Stimulated activated CD8-positive, alpha-beta memory T cell treated with anti-CD3 and anti-CD28 coated beads, Interleukin-12 subunit alpha, Interleukin-12 subunit beta, amount 100 ng/mL, for 4 hours (primary cell): Measurements from ENCODE around the gene LCE7A.

ENCODE experiments used
- DNase-seq: peaks from one replicate; pipeline ENCODE4 v3.0.0-alpha.2; 2020; ENCODE audit warnings: low read depth

LCE7A gene

DNA sequence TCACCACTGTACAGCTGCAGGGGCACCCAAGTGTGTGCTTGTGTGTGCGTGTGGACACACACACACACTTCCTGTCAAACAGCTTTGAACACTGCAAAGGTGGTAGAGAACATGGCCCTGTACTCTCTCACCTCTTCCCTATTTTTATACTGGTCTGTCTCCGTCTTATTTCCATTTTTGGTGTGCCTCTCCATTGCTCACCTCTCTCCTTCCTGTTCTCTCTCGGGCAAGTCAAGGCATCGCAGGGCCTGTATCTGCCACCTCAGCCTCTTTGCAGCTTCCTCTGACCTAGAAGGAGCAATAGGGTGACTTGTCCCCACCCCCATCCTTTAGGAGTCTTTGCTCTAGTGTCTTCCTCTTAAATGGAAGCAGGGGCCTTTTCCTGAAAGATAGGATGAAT lies 20.5 kb downstream of the LCE7A start:
- DNase-seq = no peak

DNA sequence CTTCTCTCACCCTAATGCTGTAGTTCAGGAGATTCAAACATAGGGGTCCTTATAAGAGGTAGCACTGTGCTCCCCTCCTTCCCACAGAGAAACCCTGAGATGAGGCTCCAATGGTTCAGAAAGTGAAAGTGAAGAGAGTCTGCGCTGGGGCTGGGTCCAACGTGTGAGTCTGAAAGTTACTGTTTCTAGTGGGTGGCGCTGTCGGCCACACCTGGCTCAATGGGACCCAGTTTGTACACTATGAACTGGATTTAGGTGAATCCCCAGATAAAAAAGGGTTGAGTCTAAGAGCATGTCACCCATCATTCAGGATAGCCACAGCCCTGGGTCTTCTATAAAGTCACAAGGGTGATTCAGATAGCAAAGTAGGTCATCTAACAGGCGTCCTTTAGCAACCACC lies 21.1 kb downstream of the LCE7A start:
- DNase-seq = no peak

DNA sequence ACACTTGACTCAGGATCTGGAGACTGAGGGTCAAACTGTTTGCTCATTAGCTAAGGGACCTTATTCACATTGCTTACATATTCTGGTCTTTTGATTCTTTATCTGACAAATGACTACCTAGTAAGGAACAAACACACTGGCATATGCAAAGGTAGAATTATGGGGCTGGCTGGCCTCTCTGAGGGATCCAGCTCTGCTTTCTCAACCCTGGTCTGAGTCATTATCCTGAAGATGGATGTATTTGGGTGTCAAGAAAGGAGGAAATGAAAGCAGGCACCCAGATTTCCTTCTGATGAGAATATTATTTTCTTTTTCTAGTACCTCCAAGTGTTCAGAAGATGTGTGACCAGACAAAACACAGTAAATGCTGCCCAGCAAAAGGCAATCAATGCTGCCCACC lies 24.3 kb downstream of the LCE7A start:
- DNase-seq = no peak

DNA sequence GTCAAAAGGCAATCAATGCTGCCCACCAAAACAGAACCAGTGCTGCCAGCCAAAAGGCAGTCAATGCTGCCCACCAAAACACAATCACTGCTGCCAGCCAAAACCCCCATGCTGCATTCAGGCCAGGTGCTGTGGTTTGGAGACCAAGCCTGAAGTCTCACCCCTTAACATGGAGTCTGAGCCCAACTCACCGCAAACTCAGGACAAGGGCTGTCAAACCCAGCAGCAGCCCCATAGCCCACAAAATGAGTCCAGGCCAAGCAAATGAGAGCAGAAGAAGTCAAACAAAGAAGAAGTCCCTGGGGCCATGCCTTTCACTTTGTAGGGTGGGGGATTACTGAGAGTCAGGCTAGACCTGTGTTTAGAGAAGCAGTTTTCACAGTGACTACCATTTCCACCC lies 24.7 kb downstream of the LCE7A start:
- no peak for DNase-seq

DNA sequence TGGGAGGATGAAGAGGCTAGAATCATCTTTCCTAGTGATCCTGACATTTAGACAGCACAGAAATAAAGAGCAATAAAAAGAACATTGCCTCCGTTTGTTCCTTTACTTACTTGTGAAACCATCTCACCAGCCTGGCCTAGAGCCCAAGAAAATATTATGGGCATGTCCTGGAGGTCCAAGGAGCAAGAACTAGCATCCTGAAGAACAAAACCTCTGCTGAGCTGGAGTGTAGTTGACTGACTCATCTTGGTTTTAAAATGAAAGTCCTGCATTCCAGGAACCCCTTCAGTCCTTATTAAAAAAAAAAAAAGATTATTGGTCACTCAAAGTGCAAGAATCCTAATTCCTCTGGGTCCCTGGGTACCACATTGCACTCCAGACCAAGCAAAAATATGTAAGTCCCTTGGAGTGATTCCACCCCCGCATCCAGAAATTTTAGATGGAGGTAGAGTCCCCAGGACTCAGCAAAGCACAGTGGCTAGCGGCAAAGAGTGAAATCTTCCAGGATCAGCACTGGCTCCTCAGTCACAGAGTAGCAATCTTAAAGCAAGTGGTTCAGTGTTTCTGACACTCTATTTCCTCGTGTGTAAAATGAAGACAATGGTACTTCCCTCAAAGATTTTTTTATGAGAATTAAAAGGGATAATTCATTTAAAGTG lies 25.3 kb downstream of the LCE7A start:
- no peak for DNase-seq

DNA sequence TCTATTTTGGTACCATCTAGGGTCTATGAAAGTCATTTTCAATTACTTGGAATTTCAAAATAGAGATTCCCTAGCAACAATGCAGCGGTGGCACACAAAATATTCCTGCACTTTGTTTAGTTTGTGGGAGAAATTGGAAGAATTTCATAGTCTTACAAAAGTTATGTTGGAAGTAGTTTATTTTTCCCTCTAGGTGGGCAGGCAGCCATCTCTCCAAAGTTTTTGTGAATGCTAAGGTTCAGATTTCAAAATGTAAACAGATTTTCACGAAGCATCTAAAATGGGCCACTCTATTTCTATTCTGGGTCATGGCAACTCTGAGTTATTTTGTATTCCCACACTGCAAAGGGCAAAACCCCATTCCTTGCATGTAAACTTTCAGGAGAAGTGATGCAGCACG lies 26.3 kb downstream of the LCE7A start:
- DNase-seq = no peak

DNA sequence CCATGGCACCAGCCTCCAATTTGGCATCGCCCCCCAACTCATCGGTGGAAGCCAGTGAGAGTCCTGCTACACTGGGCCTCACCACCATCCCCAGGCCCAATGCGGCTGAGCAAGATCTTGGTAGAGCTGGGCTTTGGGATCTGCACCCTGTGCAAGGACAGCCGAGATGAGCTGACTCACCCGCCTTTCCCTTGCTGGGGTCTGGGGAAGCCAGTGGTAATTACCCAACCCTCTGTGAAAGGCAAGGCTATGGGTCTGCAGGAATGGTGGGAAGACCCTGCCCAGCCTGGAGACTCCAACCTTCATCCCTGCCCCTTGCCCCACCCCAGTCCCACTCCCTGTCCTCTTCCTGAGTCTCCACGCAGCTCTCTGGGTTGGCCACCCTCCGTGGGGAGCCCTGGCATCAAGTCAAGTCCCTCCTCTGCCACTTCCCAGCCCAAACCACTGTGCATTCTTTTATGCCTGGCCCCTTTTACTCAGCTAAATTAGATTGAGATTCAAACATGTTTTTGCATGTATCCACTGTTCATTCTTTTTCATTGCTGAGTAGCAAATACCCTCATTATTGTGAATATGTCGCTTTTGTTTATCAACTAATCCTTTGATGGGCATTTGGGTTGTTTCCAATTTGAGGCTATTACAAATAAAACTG lies 27.1 kb downstream of the LCE7A start:
- no peak for DNase-seq

DNA sequence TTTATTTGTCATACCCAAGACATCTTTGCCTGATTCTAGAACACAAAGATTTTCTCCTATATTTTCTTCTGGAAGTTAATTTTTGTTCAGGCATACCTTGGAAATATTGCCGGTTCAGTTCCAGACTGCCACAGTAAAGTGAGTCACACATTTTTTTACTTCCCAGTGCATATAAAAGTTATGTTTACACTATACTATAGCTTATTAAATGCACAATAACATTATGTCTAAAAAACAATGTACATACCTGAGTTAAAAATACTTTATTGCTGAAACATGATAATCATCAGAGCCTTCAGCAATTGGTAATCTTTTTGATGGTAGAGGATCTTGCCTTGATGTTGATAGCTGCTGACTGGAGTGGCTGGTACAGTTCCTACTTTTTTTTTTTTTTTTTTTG lies 28.3 kb downstream of the LCE7A start:
- DNase-seq = no peak

DNA sequence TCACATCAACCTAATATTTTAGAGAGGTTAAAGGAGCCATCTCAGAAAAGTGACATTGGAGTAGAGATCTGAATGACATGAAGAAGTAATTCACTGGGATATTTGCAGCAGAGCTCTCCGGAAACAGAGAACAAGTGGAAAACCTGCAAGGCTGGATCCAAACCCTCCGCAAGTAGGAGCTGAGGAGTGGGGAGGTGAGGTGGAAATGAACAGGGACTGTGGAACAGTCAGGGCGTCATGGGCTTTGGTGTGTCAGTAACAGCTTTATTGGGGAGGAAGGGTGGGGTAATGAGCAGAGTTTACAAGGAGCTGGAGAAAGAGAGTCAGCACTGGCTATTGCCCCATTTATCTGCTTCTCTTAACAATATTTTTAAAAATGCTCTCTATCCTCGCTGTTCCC lies 39.2 kb downstream of the LCE7A start:
- DNase-seq = no peak

DNA sequence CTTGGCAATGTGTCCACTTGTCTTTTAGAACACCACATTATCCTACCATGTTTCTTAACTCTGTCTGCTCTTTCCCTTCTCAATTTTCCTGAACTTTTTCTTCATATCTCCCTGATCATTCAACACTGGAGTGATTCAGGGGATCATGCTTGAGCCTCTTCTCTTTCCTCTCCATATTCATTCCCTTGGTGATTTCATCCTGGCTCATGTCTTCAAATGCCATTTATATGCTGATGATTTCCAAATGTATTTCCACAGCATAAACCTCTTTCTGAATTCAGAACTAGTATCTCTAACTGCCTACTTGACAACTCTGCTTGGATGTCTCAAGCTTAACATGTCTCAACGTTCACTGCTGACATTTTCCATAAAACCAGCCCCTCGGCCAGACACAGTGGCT lies 40.1 kb downstream of the LCE7A start:
- DNase-seq = no peak

DNA sequence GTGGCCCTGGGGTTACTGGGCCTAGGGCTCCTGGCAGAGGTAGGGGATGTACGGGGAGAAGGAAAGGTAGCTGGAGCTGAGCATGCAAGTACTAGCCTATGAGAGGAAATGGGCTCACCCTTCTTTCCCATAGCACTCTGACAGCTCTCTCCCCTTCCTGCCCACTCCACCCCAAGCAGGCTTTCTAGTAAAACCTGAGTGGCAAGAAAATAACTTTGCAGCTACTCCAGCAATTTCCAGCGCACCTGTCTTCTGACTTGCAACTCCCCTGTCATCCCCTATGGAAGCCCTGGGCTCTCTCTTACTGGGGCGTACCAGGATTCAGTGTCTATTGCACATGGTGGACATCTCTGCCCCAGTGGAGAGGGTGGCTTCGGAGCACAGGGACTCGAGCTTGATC lies 41.8 kb downstream of the LCE7A start:
- no peak for DNase-seq

DNA sequence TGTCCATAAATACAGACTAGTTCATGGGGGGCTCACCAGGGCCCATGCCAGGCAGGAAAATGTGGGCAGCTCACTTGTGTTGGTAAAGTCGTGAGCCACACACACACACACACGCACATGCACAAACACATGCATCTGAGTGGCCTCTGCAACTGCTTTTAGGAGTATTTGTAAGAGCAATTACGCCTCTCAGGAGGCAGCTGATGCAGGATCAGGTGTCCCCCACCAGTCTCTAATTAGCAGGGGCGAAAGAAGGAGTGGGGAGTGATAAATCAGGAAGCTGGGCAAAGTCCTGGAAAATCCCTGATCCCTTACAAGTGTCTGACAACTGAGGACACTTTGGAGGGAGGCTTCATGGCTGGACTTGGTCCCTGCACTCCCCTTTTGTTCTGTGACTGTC lies 42.8 kb downstream of the LCE7A start:
- DNase-seq = no peak

DNA sequence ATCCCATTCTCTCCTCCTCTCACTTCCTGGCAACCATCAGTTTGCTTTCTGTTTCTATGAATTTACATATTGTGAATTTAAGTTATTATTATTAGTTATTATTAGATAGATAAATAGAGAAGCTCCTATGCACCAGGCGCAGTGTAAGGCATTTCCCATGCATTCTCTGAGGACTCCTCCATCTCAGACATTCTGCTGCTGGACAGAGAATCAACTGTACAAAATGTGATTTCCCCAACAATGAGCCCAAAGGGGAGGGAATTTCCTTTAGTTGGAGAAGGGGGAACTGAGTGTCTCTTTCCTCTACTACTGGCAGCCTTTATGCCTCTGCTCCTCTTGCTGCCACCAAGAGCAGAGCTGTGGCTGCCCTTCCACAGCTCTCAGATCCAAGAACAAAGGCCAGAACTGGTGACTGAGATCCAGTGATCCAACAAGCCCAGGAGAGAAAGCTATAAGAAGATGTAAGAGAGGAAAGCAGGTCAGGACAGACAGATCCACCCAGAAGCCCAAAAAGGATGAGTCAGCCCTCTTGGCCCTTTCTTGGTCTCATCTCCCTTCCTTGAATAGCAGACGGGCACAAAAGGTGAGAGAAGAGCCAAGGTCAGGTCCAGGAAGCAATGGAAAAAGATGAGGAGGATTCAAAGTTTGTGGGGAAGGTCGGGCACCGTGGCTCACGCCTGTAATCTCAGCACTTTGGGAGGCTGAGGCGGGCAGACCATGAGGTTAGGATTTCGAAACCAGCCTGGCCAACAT lies 45.1 kb downstream of the LCE7A start:
- DNase-seq = no peak

DNA sequence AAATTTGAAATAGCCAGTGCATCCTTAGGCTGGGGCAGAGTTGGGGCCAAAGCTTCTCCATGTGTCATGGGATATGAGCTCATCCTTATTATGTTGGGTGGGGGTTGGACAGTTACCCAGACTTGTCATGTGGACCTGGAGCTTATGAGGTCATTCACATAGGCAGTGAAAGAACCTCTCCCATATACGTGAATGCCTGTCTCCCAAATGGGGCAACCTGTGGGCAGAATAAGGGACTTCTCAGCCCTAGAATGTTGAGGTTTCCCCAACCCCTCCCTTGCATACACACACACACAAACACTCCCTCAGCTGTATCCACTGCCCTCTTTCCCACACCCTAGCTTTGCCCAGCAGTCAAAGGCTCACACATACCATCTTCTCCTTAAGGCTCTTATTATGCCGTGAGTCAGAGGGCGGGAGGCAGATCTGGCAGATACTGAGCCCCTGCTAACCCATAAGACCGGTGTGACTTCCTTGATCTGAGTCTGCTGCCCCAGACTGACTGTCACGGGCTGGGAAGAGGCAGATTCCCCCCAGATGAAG lies 46.3 kb downstream of the LCE7A start:
- DNase-seq = no peak

DNA sequence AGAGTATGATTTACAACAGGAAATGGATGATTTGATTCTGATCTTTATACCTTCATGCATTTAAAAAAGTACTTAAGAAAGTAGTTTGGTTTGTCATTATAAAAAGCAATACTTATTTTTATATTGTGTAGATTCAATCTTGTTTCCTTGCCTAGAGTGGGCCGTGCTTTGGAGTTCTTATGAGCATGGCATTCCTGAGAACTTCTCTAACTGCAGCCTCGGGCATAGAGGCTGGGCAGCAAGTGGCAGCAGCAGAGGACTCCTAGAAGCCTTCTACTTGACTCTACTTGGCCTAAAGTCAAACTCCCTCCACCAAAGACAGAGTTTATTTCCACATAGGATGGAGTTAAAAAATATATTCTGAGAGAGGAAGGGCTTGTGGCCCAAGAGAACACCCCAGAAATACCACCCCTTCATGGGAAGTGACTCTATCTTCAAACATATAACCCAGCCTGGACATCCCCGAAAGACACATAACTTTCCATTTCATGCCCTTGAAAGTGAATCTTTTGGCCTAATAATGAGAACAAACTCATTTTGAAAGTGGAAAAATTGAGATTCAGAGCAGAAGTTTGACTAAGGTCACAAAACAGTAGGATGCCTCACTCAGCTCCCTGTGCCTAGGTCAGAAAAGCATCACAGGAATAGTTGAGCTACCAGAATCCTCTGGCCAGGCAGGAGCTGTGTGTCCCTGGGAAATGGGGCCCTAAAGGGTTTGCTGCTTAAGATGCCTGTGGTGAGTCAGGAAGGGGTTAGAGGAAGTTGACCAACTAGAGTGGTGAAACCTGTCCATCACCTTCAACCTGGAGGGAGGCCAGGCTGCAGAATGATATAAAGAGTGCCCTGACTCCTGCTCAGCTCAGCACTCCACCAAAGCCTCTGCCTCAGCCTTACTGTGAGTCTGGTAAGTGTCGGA lies 48.1 kb downstream of the LCE7A start, which contains the start of gene IVL:
TSS of gene IVL (plus strand) at position 861 of the 916 bp plus-strand sequence. CDS start 1,252 bp downstream, outside the sequence.
- DNase-seq = no peak

DNA sequence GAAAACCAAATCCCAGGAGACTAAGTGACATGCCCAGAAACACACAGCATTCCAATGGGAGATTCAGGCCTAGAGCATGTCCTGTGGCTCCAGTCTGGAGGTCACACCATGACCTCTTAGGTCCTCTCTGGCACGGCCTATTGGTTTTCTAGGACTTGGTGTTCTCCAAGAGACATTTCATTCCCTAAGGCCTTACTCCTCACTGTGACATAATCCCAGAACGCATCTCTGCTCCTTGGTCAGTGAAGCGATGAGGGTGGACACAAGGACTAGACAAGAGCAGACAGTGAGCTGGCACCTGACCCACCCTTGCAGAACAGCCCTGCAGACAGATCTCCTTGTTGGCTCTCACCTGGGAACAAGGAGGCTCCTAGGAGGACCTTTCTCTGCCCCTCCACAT lies 49.4 kb downstream of the LCE7A start:
- DNase-seq = no peak
